Measurements from ENCODE around the gene HERC3.

The HERC3 gene

DNA sequence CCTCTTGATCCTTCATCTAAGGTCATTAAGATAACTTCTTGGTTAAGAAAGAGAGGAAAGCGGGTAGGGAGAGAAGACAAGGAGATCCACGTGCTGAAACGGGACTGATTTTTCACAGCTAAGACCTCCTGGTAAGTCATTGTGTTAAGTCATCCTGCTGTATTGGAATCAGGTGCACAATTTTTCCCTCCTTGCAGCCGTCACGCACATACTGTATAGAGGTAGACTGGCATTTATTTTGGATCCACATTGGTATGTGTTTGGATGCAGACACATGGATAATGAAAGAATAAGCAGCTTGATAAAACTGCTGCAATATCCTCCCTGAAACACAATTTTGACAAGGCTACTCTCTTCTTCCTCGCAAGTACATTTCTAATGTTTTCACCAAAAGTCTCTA lies 165.5 kb downstream of the HERC3 start:
- no peak overlapping the region for H3K4me3 ChIP-seq (ENCODE audit: low read length)
- DNase-seq (ENCODE audit: low read depth) = no peak
- TF ChIP-seq, protein P1, sequence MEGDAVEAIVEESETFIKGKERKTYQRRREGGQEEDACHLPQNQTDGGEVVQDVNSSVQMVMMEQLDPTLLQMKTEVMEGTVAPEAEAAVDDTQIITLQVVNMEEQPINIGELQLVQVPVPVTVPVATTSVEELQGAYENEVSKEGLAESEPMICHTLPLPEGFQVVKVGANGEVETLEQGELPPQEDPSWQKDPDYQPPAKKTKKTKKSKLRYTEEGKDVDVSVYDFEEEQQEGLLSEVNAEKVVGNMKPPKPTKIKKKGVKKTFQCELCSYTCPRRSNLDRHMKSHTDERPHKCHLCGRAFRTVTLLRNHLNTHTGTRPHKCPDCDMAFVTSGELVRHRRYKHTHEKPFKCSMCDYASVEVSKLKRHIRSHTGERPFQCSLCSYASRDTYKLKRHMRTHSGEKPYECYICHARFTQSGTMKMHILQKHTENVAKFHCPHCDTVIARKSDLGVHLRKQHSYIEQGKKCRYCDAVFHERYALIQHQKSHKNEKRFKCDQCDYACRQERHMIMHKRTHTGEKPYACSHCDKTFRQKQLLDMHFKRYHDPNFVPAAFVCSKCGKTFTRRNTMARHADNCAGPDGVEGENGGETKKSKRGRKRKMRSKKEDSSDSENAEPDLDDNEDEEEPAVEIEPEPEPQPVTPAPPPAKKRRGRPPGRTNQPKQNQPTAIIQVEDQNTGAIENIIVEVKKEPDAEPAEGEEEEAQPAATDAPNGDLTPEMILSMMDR (IDR thresholded peaks at IDR 0.05; ENCODE audit: insufficient read depth, low read depth, low read length, missing control alignments) = no peak

All from epithelial cell of esophagus (primary cell).